ENCODE data around the gene KMT5B.

The KMT5B gene

DNA sequence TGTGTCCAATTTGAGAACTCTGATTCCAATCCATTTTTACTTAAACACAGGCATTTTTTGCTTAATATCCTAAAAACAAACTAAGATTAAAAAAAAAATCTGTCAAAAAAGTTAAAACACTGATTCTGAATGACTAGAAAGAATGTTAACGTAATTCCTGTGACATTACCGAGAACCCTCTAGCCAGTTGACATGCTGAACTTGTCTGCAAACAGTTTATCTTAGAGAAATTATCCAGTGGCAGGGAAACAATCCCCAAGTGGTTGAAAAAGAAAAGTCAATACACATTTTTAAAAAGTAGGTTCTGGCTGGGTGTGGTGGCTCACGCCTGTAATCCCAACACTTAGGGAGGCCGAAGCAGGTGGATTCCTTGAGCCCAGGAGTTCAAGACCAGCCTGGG lies 11.6 kb downstream of the KMT5B start:
- Histone ChIP-seq H3K4me3 (ENCODE audit: control insufficient read depth in 1 of 7, extremely low read depth in 1 of 7, insufficient read depth in 4 of 7, low read depth in 2 of 7, low read length in 6 of 7) (no peak overlapping the region), H3K9me3 (ENCODE audit: control extremely low read depth in 1 of 5, control insufficient read depth in 4 of 5, insufficient read depth in 2 of 5, low read depth in 1 of 5, low read length in 4 of 5) (no peaks in the 10 kb centered on the region), H3K27me3 (replicated peaks in 2 of 5; ENCODE audit: control insufficient read depth in 4 of 5, insufficient read depth in 5 of 5, low read length in 4 of 5) (no peaks in the 10 kb centered on the region), H3K36me3 (ENCODE audit: control insufficient read depth in 4 of 4, insufficient read depth in 4 of 4, low read length in 3 of 4) (peaks cover 0 to 3% (median under 1%) of the 10 kb centered on the region in 4 experiments), H3K27ac (ENCODE audit: insufficient read depth in 1 of 2, low read depth in 1 of 2, low read length in 2 of 2, poor library complexity in 1 of 2, severe bottlenecking in 2 of 2) (no peak overlapping the region), H3K4me1 (ENCODE audit: control extremely low read depth in 1 of 4, control insufficient read depth in 4 of 4, insufficient read depth in 4 of 4, low read length in 3 of 4) (peaks cover 0 to 5% (median 2%) of the 10 kb centered on the region in 4 experiments)
- POLR2A ChIA-PET, result no interaction called here
- no peak for DNase-seq
- CTCF ChIA-PET, result no interaction called here
- 92% methylated on average over 2 of the region's 4 CpGs for WGBS (ENCODE audit: insufficient coverage)

GRCh38 chr11:68200639-68201038 lies 12.5 kb downstream of the KMT5B start:
- no peaks in the 10 kb centered on the region for H3K27me3 ChIP-seq (replicated peaks in 2 of 5; ENCODE audit: control insufficient read depth in 4 of 5, insufficient read depth in 5 of 5, low read length in 4 of 5)
- H3K27ac ChIP-seq (ENCODE audit: insufficient read depth in 1 of 2, low read depth in 1 of 2, low read length in 2 of 2, poor library complexity in 1 of 2, severe bottlenecking in 2 of 2), result no peak overlapping the region
- H3K4me1 ChIP-seq (ENCODE audit: control extremely low read depth in 1 of 4, control insufficient read depth in 4 of 4, insufficient read depth in 4 of 4, low read length in 3 of 4), result peaks cover 0 to 4% (median 0%) of the 10 kb centered on the region in 4 experiments

DNA sequence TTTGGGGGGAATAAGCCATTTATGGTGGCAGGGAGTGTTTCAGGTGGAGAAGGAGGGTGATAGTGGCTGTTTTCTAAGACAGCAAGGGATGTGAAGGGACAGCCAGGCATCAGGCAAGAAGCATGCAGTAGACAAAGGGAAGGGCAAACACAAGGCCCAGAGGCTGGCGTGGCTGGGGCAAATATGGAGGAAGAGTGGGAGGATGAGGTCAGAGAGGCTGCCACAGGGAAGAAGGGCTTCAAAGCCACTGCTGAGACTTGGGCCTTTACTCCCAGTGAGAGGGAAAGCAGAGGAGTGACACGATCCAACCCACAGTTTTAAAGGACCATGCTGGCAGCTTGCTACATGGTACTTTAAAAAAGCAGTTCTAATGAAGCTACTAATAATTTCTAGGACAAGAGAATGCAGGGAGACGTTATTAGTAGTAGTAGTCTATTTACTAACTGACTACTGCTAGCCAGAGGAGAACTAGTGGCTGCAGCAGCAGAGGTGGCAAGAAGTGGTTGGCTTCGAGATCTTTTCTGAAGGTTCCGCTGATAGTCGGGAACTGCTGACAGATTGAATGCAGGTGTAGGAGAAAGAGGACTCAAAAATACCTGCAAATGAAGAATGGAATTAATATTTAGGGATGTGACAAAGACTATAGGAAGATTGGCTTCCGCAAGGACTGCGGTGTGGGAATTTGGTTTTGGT lies 13.7 kb downstream of the KMT5B start:
- Histone ChIP-seq H3K27ac (ENCODE audit: insufficient read depth in 1 of 2, low read depth in 1 of 2, low read length in 2 of 2, poor library complexity in 1 of 2, severe bottlenecking in 2 of 2) (no peak overlapping the region), H3K9me3 (ENCODE audit: control extremely low read depth in 1 of 5, control insufficient read depth in 4 of 5, insufficient read depth in 2 of 5, low read depth in 1 of 5, low read length in 4 of 5) (no peaks in the 10 kb centered on the region), H3K4me1 (ENCODE audit: control extremely low read depth in 1 of 4, control insufficient read depth in 4 of 4, insufficient read depth in 4 of 4, low read length in 3 of 4) (peaks cover 0 to 4% (median 0%) of the 10 kb centered on the region in 4 experiments), H3K36me3 (ENCODE audit: control insufficient read depth in 4 of 4, insufficient read depth in 4 of 4, low read length in 3 of 4) (peaks cover 0 to 3% (median under 1%) of the 10 kb centered on the region in 4 experiments), H3K4me3 (ENCODE audit: control insufficient read depth in 1 of 7, extremely low read depth in 1 of 7, insufficient read depth in 4 of 7, low read depth in 2 of 7, low read length in 6 of 7) (no peak overlapping the region), H3K27me3 (replicated peaks in 2 of 5; ENCODE audit: control insufficient read depth in 4 of 5, insufficient read depth in 5 of 5, low read length in 4 of 5) (no peaks in the 10 kb centered on the region)
- no peak for DNase-seq
- WGBS (ENCODE audit: insufficient coverage), result 95% methylated on average over 7 of the region's 8 CpGs
- POLR2A ChIA-PET, result no interaction called here
- CTCF ChIA-PET, result interaction anchor here (1.0 to 2.2 kb wide), 3 partner anchors 10 to 22 kb away, joined by 3 to 7 read pairs (median 3); no protein-coding TSS in a partner anchor

More at GRCh38 chr11:68200639-68201038, 12.5 kb downstream of the KMT5B start:
- ChIA-PET CTCF (no interaction called here), POLR2A (no interaction called here)
- DNase-seq, result no peak
- no peak overlapping the region for H3K4me3 ChIP-seq (ENCODE audit: control insufficient read depth in 1 of 7, extremely low read depth in 1 of 7, insufficient read depth in 4 of 7, low read depth in 2 of 7, low read length in 6 of 7)
- peaks cover 0 to 3% (median under 1%) of the 10 kb centered on the region in 4 experiments for H3K36me3 ChIP-seq (ENCODE audit: control insufficient read depth in 4 of 4, insufficient read depth in 4 of 4, low read length in 3 of 4)
- WGBS (ENCODE audit: insufficient coverage), result 100% methylated on average over 3 of the region's 3 CpGs
- H3K9me3 ChIP-seq (ENCODE audit: control extremely low read depth in 1 of 5, control insufficient read depth in 4 of 5, insufficient read depth in 2 of 5, low read depth in 1 of 5, low read length in 4 of 5), result no peaks in the 10 kb centered on the region

DNA sequence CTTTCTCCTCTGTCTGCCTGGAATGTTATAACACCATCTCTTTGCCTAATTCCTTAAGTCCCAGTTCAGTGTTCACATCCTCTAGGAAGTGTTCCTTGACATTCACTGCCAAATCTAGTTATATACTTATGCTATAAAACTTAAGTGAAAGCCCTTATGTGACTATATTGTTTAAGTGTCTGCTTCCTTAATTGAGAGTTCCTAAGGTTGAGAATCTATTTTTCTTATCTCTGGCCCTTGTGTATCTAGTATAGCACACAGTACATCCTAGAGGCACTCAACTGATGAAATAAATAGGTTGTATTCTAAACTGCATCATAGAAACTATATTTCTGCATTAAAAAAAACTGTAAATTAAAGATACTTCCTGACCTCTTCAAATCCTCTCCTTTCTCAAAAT lies 16.9 kb downstream of the KMT5B start:
- H3K27ac ChIP-seq (ENCODE audit: insufficient read depth in 1 of 2, low read depth in 1 of 2, low read length in 2 of 2, poor library complexity in 1 of 2, severe bottlenecking in 2 of 2), result no peak overlapping the region
- H3K9me3 ChIP-seq (ENCODE audit: control extremely low read depth in 1 of 5, control insufficient read depth in 4 of 5, insufficient read depth in 2 of 5, low read depth in 1 of 5, low read length in 4 of 5), result no peaks in the 10 kb centered on the region
- H3K4me1 ChIP-seq (ENCODE audit: control extremely low read depth in 1 of 4, control insufficient read depth in 4 of 4, insufficient read depth in 4 of 4, low read length in 3 of 4), result no peaks in the 10 kb centered on the region
- no peak overlapping the region for H3K4me3 ChIP-seq (ENCODE audit: control insufficient read depth in 1 of 7, extremely low read depth in 1 of 7, insufficient read depth in 4 of 7, low read depth in 2 of 7, low read length in 6 of 7)
- H3K36me3 ChIP-seq (ENCODE audit: control insufficient read depth in 4 of 4, insufficient read depth in 4 of 4, low read length in 3 of 4), result peaks cover 0 to 3% (median under 1%) of the 10 kb centered on the region in 4 experiments
- no peak for DNase-seq
- ChIA-PET POLR2A (no interaction called here), CTCF (interaction anchor here (1.3 to 1.6 kb wide), 3 partner anchors 9 to 45 kb away, joined by 3 to 4 read pairs (median 4); no protein-coding TSS in a partner anchor)
- no peaks in the 10 kb centered on the region for H3K27me3 ChIP-seq (replicated peaks in 2 of 5; ENCODE audit: control insufficient read depth in 4 of 5, insufficient read depth in 5 of 5, low read length in 4 of 5)

DNA sequence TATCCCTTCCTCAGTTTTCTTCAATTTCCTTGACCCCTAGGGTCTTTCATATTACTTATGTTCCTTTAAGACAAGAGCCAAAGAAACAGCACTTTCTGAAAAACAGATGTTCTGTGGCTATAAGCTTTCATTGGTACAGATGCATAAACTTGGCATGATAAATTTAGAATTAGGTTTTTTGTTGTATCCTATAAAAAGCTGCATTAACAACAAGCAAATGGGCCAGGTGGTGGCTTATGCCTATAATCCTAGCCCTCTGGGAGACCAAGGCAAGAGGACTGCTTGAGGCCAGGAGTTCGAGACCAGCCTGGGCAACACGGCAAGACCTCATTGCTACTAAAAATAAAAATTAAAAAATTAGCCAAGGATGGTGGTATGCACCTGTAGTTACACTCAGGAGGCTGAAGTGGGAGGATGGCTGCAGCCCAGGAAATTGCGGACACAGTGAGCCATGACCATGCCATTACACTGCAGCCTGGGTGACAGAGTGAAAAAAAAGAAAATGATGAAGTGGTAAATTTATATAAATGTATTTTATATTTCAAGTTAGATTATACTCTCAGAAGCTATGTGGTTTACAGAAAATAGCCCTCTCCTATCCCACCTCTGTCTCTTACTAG lies 18.3 kb downstream of the KMT5B start:
- CTCF ChIA-PET, result interaction anchor here (0.8 to 2.0 kb wide), 9 partner anchors 8 to 97 kb away, joined by 3 to 8 read pairs (median 3); no protein-coding TSS in a partner anchor
- POLR2A ChIA-PET, result no interaction called here
- Histone ChIP-seq H3K9me3 (ENCODE audit: control extremely low read depth in 1 of 5, control insufficient read depth in 4 of 5, insufficient read depth in 2 of 5, low read depth in 1 of 5, low read length in 4 of 5) (no peaks in the 10 kb centered on the region), H3K27ac (ENCODE audit: insufficient read depth in 1 of 2, low read depth in 1 of 2, low read length in 2 of 2, poor library complexity in 1 of 2, severe bottlenecking in 2 of 2) (no peak overlapping the region), H3K36me3 (ENCODE audit: control insufficient read depth in 4 of 4, insufficient read depth in 4 of 4, low read length in 3 of 4) (peaks cover 0 to 3% (median 0%) of the 10 kb centered on the region in 4 experiments), H3K27me3 (replicated peaks in 2 of 5; ENCODE audit: control insufficient read depth in 4 of 5, insufficient read depth in 5 of 5, low read length in 4 of 5) (no peaks in the 10 kb centered on the region), H3K4me3 (ENCODE audit: control insufficient read depth in 1 of 7, extremely low read depth in 1 of 7, insufficient read depth in 4 of 7, low read depth in 2 of 7, low read length in 6 of 7) (no peak overlapping the region), H3K4me1 (ENCODE audit: control extremely low read depth in 1 of 4, control insufficient read depth in 4 of 4, insufficient read depth in 4 of 4, low read length in 3 of 4) (peaks cover 0 to 2% (median 2%) of the 10 kb centered on the region in 4 experiments)
- DNase-seq, result no peak
- WGBS (ENCODE audit: insufficient coverage), result no CpG with 5 or more reads among the region's 3 CpGs

GRCh38 chr11:68193018-68193417 lies 20.1 kb downstream of the KMT5B start:
- Histone ChIP-seq H3K36me3 (ENCODE audit: control insufficient read depth in 4 of 4, insufficient read depth in 4 of 4, low read length in 3 of 4) (no peaks in the 10 kb centered on the region), H3K27me3 (replicated peaks in 2 of 5; ENCODE audit: control insufficient read depth in 4 of 5, insufficient read depth in 5 of 5, low read length in 4 of 5) (no peaks in the 10 kb centered on the region), H3K9me3 (ENCODE audit: control extremely low read depth in 1 of 5, control insufficient read depth in 4 of 5, insufficient read depth in 2 of 5, low read depth in 1 of 5, low read length in 4 of 5) (no peaks in the 10 kb centered on the region), H3K4me1 (ENCODE audit: control extremely low read depth in 1 of 4, control insufficient read depth in 4 of 4, insufficient read depth in 4 of 4, low read length in 3 of 4) (peaks cover 2 to 13% (median 6%) of the 10 kb centered on the region in 4 experiments), H3K4me3 (ENCODE audit: control insufficient read depth in 1 of 7, extremely low read depth in 1 of 7, insufficient read depth in 4 of 7, low read depth in 2 of 7, low read length in 6 of 7) (no peak overlapping the region), H3K27ac (ENCODE audit: insufficient read depth in 1 of 2, low read depth in 1 of 2, low read length in 2 of 2, poor library complexity in 1 of 2, severe bottlenecking in 2 of 2) (no peak overlapping the region)
- CTCF ChIA-PET, result interaction anchor here (0.6 to 2.4 kb wide), 4 partner anchors 8 to 64 kb away, joined by 3 to 8 read pairs (median 4); no protein-coding TSS in a partner anchor
- DNase-seq, result no peak
- 82% methylated on average over 3 of the region's 5 CpGs for WGBS (ENCODE audit: insufficient coverage)
- POLR2A ChIA-PET, result no interaction called here

Measured in common myeloid progenitor, CD34-positive (primary cell).